ENCODE data around the gene NIPSNAP2. TPM values are rescaled to one million over a fixed set of nuclear protein-coding genes. Genes with fewer than 3 reads are reported as not detected.

Gene NIPSNAP2
- total and polyA plus RNA-seq, 2 of the 13 experiments (the other 11 are each of a cell fraction or from before 2014, with no cell fraction given), result 40.3 to 61.5 TPM

- no peak for TF ChIP-seq ZNF318 (CRISPR knock-in tag; IDR thresholded peaks at IDR 0.05)
- TF ChIP-seq NR2F1 (CRISPR knock-in tag; IDR thresholded peaks at IDR 0.05), result no peak
- TF ChIP-seq ZNF788 (CRISPR knock-in tag; IDR thresholded peaks at IDR 0.05; ENCODE audit: borderline replicate concordance), result no peak
- no peak for TF ChIP-seq ZNF296 (CRISPR knock-in tag; conservative IDR thresholded peaks at IDR 0.05)
- no peak for TF ChIP-seq ZNF431 (CRISPR knock-in tag; IDR thresholded peaks at IDR 0.05; ENCODE audit: borderline replicate concordance, low read depth)
- peak; percentile 25; the same call in 1 of the 2 replicates for TF ChIP-seq ZNF598 (CRISPR knock-in tag; IDR thresholded peaks at IDR 0.05; ENCODE audit: borderline replicate concordance)
- 0 out of 2 replicates have a peak, but pooled peaks have one; percentile 18 for TF ChIP-seq ZBTB34 (CRISPR knock-in tag; IDR thresholded peaks at IDR 0.05)
- no peak for TF ChIP-seq RFX1 (IDR thresholded peaks at IDR 0.05)
- TF ChIP-seq SP1 (IDR thresholded peaks at IDR 0.05), result no peak
- TF ChIP-seq SP1 (CRISPR knock-in tag; IDR thresholded peaks at IDR 0.05), result peak; percentile 75
- TF ChIP-seq ZNF17 (CRISPR knock-in tag; IDR thresholded peaks at IDR 0.05), result no peak
- TF ChIP-seq BCL6 (CRISPR knock-in tag; IDR thresholded peaks at IDR 0.05), result no peak; the same call in 1 of the 2 replicates
- no peak for TF ChIP-seq TRAFD1 (CRISPR knock-in tag; IDR thresholded peaks at IDR 0.05; ENCODE audit: borderline replicate concordance)
- no peak for TF ChIP-seq JUN (CRISPR knock-in tag; IDR thresholded peaks at IDR 0.05)
- no peak for TF ChIP-seq TCF7 (IDR thresholded peaks at IDR 0.05; ENCODE audit: low read depth)
- no peak for TF ChIP-seq ZNF367 (CRISPR knock-in tag; IDR thresholded peaks at IDR 0.05; ENCODE audit: borderline replicate concordance)
- TF ChIP-seq TFE3 (CRISPR knock-in tag; IDR thresholded peaks at IDR 0.05), result no peak
Measured at GRCh38 chr7:56033671-56034432, 69.5 kb downstream of the NIPSNAP2 start (continued).
